ENCODE data around the gene DBN1.

- TF ChIP-seq, protein P1, sequence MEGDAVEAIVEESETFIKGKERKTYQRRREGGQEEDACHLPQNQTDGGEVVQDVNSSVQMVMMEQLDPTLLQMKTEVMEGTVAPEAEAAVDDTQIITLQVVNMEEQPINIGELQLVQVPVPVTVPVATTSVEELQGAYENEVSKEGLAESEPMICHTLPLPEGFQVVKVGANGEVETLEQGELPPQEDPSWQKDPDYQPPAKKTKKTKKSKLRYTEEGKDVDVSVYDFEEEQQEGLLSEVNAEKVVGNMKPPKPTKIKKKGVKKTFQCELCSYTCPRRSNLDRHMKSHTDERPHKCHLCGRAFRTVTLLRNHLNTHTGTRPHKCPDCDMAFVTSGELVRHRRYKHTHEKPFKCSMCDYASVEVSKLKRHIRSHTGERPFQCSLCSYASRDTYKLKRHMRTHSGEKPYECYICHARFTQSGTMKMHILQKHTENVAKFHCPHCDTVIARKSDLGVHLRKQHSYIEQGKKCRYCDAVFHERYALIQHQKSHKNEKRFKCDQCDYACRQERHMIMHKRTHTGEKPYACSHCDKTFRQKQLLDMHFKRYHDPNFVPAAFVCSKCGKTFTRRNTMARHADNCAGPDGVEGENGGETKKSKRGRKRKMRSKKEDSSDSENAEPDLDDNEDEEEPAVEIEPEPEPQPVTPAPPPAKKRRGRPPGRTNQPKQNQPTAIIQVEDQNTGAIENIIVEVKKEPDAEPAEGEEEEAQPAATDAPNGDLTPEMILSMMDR (IDR thresholded peaks at IDR 0.05; ENCODE audit: low read depth, low read length) = peak; percentile 35
- TF ChIP-seq EZH2phosphoT487 (IDR thresholded peaks at IDR 0.05; ENCODE audit: low read depth) = no peak
Observed at GRCh38 chr5:177487975-177488374, 14.5 kb upstream of the DBN1 start.
